DOHH2 (cell line): Measurements from ENCODE around the gene FAM131C.
"Not testable (repeated sequence)": the region's sequence is repeated elsewhere in the genome, so short reads cannot be mapped to it uniquely, and the experiment has no call there.

ENCODE experiments used
- EZH2phosphoT487 ChIP-seq: fragments of 200-600 bp; sonication (generic); IDR thresholded peaks from 2 replicates; pipeline ENCODE4 v1.6.1; 2017; ENCODE audit warnings: borderline replicate concordance, mild to moderate bottlenecking, antibody characterized with exemption, low read length, moderate library complexity, mixed read lengths
- TF ChIP-seq, protein P1 (sequence below): fragments of 200-600 bp; sonication (generic); IDR thresholded peaks from one replicate; pipeline ENCODE4 v1.5.1; 2014; ENCODE audit warnings: antibody characterized with exemption, mild to moderate bottlenecking, low read depth, low read length; ENCODE audit not compliant: poor library complexity, severe bottlenecking

DNA sequence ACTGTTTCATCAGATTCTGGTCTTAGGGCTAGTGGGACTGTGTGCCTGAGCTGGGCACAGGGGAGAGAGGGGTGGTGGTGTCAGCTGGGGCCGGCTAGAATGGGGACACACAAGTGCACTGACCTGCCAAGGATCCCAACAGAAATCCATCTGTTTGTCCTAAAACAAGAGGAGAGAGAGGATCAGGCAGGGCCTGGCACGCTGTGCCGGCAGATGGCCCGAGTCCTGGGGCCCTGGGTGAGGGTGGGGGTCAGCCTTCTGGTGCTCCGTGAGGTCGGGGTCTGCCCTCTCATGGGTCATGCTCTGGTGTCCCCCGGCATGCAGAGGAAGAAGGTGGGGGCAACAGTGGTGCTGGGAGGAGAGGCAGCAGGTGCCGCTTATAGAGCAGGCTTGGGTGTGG is 33.6 kb downstream of the FAM131C start:
- TF ChIP-seq, protein P1, sequence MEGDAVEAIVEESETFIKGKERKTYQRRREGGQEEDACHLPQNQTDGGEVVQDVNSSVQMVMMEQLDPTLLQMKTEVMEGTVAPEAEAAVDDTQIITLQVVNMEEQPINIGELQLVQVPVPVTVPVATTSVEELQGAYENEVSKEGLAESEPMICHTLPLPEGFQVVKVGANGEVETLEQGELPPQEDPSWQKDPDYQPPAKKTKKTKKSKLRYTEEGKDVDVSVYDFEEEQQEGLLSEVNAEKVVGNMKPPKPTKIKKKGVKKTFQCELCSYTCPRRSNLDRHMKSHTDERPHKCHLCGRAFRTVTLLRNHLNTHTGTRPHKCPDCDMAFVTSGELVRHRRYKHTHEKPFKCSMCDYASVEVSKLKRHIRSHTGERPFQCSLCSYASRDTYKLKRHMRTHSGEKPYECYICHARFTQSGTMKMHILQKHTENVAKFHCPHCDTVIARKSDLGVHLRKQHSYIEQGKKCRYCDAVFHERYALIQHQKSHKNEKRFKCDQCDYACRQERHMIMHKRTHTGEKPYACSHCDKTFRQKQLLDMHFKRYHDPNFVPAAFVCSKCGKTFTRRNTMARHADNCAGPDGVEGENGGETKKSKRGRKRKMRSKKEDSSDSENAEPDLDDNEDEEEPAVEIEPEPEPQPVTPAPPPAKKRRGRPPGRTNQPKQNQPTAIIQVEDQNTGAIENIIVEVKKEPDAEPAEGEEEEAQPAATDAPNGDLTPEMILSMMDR = not testable (repeated sequence)
- not testable (repeated sequence) for TF ChIP-seq EZH2phosphoT487
